ENCODE results near the gene INTS1.
"Not testable (repeated sequence)": the region's sequence is repeated elsewhere in the genome, so short reads cannot be mapped to it uniquely, and the experiment has no call there.

GRCh38 chr7:1443587-1444200 is 60.5 kb downstream of the INTS1 start:
- not testable (repeated sequence) for TF ChIP-seq CTCF (conservative IDR thresholded peaks at IDR 0.05 in 1 of 2, IDR thresholded peaks at IDR 0.05 in 1 of 2; ENCODE audit: extremely low read depth in 1 of 2, insufficient read depth in 1 of 2, low read depth in 1 of 2, low read length in 2 of 2); EZH2 (IDR thresholded peaks at IDR 0.05; ENCODE audit: borderline replicate concordance, low read length)
